ENCODE results near the gene GDPD2.

GDPD2 gene

DNA sequence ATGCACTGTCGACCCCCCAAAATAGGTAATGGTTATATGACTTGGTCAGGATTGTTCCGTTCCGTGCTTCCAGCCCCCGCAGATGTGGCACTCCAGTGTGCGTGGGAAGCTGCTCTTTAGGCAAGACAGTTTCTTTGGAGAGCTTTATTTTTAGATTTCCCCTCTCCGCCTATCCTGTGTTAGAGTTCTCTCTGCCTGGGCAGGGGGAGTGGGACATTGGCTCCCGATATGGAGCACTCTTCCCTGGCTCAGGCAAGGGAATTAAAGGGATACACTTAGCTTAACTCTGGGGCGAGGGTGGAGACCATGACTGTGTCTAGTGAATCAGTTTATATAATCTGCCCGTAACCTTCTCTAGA, 57.5 kb downstream of the GDPD2 start:
- CTCF ChIA-PET = interaction anchor here (0.8 kb wide), 1 partner anchor 20 kb away, joined by 3 read pairs; no protein-coding TSS in a partner anchor
- DNase-seq = no peak

DNA sequence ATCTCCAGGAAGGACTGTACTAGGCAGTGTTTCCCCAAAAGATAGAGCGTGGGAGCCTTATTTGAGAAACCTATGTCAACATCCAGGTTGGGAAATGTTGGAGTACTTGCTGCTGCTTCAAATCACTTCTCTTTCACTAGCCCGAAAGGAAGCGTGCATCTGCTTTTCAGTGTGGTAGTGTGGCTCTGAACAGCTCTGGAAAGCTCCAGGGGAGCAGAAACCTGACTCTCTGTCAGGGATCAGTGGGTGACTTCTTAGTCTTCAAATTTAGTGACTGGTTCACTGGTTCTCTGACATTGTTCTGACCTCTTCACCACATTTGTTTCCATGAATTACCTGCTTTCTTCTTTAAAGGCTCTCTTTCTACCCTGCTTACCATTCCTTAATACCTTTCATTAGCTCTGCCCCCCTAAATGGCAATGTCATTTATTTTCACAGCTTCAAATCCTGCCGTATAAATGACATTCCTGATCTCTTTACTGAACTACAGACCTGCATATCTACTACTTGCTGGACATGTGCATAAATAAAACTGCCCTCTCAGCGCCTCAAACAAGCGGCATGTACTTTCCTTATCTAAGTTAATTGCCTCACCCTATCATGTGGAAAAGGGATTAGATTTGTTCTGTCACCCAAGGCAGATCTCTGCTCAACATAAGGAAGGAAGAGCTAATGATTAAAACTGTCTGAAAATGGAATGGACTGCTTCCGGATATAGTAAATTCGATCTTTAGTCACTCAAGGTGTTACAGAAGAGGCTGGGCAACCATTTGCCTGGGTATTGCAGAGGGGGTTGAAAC, 58.6 kb downstream of the GDPD2 start:
- Histone ChIP-seq H3K9me3 (ENCODE audit: control extremely low read depth in 1 of 5, control insufficient read depth in 4 of 5, insufficient read depth in 2 of 5, low read depth in 1 of 5, low read length in 4 of 5) (no peaks in the 10 kb centered on the region), H3K36me3 (ENCODE audit: control insufficient read depth in 4 of 4, insufficient read depth in 4 of 4, low read length in 3 of 4) (peaks cover 0 to 1% (median 0%) of the 10 kb centered on the region in 4 experiments), H3K4me1 (ENCODE audit: control extremely low read depth in 1 of 4, control insufficient read depth in 4 of 4, insufficient read depth in 4 of 4, low read length in 3 of 4) (peaks cover 0 to 17% (median 6%) of the 10 kb centered on the region in 4 experiments), H3K27ac (ENCODE audit: insufficient read depth in 1 of 2, low read depth in 1 of 2, low read length in 2 of 2, poor library complexity in 1 of 2, severe bottlenecking in 2 of 2) (no peak overlapping the region), H3K27me3 (replicated peaks in 2 of 5; ENCODE audit: control insufficient read depth in 4 of 5, insufficient read depth in 5 of 5, low read length in 4 of 5) (peaks cover 0 to 10% (median 0%) of the 10 kb centered on the region in 5 experiments), H3K4me3 (ENCODE audit: control insufficient read depth in 1 of 7, extremely low read depth in 1 of 7, insufficient read depth in 4 of 7, low read depth in 2 of 7, low read length in 6 of 7) (no peak overlapping the region)
- 91% methylated on average over 7 of the region's 8 CpGs for WGBS (ENCODE audit: insufficient coverage)
- POLR2A ChIA-PET = no interaction called here
- CTCF ChIA-PET = interaction anchor here (0.8 to 1.2 kb wide), 2 partner anchors 21 to 27 kb away, joined by 3 read pairs; no protein-coding TSS in a partner anchor
- DNase-seq = no peak

More for the DNA sequence above, 57.5 kb downstream of the GDPD2 start:
- H3K27me3 ChIP-seq (replicated peaks in 2 of 5; ENCODE audit: control insufficient read depth in 4 of 5, insufficient read depth in 5 of 5, low read length in 4 of 5) = peaks cover 0 to 10% (median 0%) of the 10 kb centered on the region in 5 experiments
- H3K4me3 ChIP-seq (ENCODE audit: control insufficient read depth in 1 of 7, extremely low read depth in 1 of 7, insufficient read depth in 4 of 7, low read depth in 2 of 7, low read length in 6 of 7) = no peak overlapping the region
- POLR2A ChIA-PET = no interaction called here
- no peak overlapping the region for H3K27ac ChIP-seq (ENCODE audit: insufficient read depth in 1 of 2, low read depth in 1 of 2, low read length in 2 of 2, poor library complexity in 1 of 2, severe bottlenecking in 2 of 2)
- peaks cover 0 to 1% (median 0%) of the 10 kb centered on the region in 4 experiments for H3K36me3 ChIP-seq (ENCODE audit: control insufficient read depth in 4 of 4, insufficient read depth in 4 of 4, low read length in 3 of 4)
- no peaks in the 10 kb centered on the region for H3K9me3 ChIP-seq (ENCODE audit: control extremely low read depth in 1 of 5, control insufficient read depth in 4 of 5, insufficient read depth in 2 of 5, low read depth in 1 of 5, low read length in 4 of 5)
- peaks cover 0 to 25% (median 8%) of the 10 kb centered on the region in 4 experiments for H3K4me1 ChIP-seq (ENCODE audit: control extremely low read depth in 1 of 4, control insufficient read depth in 4 of 4, insufficient read depth in 4 of 4, low read length in 3 of 4)
- WGBS (ENCODE audit: insufficient coverage) = 80% methylated on average over 7 of the region's 9 CpGs

DNA sequence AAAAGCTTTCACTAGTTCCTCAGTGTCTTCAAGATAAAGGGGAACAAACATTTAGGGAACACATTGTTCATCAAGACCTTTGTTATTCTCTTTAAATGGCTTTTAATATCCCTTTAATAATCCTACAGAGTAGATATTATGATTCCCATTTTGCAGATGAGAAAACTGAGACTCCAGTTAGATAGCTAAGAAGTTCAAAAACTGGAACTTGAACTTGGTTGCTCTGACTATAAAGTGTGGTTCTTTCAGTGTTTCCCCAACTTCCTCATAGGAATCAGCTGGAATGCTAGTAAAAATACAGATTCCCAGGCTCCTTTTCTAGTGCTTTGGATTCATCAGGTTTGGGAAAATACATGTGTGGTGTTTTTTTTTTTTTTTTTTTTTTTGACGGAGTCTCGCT, 59.2 kb downstream of the GDPD2 start:
- Histone ChIP-seq H3K27ac (ENCODE audit: insufficient read depth in 1 of 2, low read depth in 1 of 2, low read length in 2 of 2, poor library complexity in 1 of 2, severe bottlenecking in 2 of 2) (no peak overlapping the region), H3K27me3 (replicated peaks in 2 of 5; ENCODE audit: control insufficient read depth in 4 of 5, insufficient read depth in 5 of 5, low read length in 4 of 5) (peaks cover 0 to 7% (median 0%) of the 10 kb centered on the region in 5 experiments), H3K36me3 (ENCODE audit: control insufficient read depth in 4 of 4, insufficient read depth in 4 of 4, low read length in 3 of 4) (peaks cover 0 to 4% (median 0%) of the 10 kb centered on the region in 4 experiments), H3K4me3 (ENCODE audit: control insufficient read depth in 1 of 7, extremely low read depth in 1 of 7, insufficient read depth in 4 of 7, low read depth in 2 of 7, low read length in 6 of 7) (no peak overlapping the region), H3K9me3 (ENCODE audit: control extremely low read depth in 1 of 5, control insufficient read depth in 4 of 5, insufficient read depth in 2 of 5, low read depth in 1 of 5, low read length in 4 of 5) (no peaks in the 10 kb centered on the region), H3K4me1 (ENCODE audit: control extremely low read depth in 1 of 4, control insufficient read depth in 4 of 4, insufficient read depth in 4 of 4, low read length in 3 of 4) (peaks cover 0 to 11% (median 2%) of the 10 kb centered on the region in 4 experiments)
- no CpG with 5 or more reads among the region's 2 CpGs for WGBS (ENCODE audit: insufficient coverage)
- ChIA-PET CTCF (interaction anchor here (1.2 kb wide), 1 partner anchor 27 kb away, joined by 3 read pairs; no protein-coding TSS in a partner anchor), POLR2A (no interaction called here)
- no peak for DNase-seq
